BE2C (cell line): ENCODE data around the gene ZFP57.
"Not testable (repeated sequence)": the region's sequence is repeated elsewhere in the genome, so short reads cannot be mapped to it uniquely, and the experiment has no call there.

Source experiments
- DNase-seq: peaks from one replicate; pipeline ENCODE4 v3.0.0-alpha.2; 2020
- H3K27me3 ChIP-seq: fragments of 250-450 bp; sonication (Bioruptor Pico); 2 replicates; pipeline ENCODE4 v1.5.1; 2020; ENCODE audit warnings: mild to moderate bottlenecking
- H3K36me3 ChIP-seq: fragments of 250-450 bp; sonication (Bioruptor Pico); 2 replicates; pipeline ENCODE4 v1.5.1; 2020; ENCODE audit warnings: mild to moderate bottlenecking
- H3K4me1 ChIP-seq: fragments of 250-450 bp; sonication (Bioruptor Pico); 2 replicates; pipeline ENCODE4 v1.5.1; 2020
- H3K4me3 ChIP-seq: 2 replicates; pipeline ENCODE4 v1.5.1; 2011; ENCODE audit warnings: low read depth, low read length
- H3K9me3 ChIP-seq: fragments of 250-450 bp; sonication (Bioruptor Pico); 2 replicates; pipeline ENCODE4 v1.5.1; 2020
- TF ChIP-seq, protein P1 (sequence below): IDR thresholded peaks from 2 replicates; pipeline ENCODE4 v1.5.1; 2012; ENCODE audit warnings: mild to moderate bottlenecking, low read depth, low read length

Gene ZFP57

DNA sequence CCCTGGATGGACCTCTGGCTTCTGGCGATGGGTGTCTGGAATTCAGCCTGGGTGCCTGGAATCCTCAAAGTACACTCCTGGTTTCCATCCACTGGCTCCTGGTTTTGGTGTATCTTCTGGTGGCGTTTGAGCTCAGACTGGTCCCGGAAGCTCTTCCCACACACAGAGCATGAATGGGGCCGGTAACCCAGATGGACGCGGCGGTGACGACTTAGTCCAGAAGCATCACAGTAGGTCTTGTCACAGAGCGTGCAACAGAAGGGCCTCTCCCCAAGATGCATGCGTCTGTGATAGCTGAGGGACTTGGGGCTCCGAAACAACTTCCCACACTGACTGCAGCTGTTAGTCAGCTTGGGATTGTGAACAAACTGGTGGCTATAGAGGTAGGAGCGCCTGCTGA lies 7.8 kb downstream of the ZFP57 start:
- H3K27me3 ChIP-seq = peaks cover 4% of the 10 kb centered on the region
- H3K36me3 ChIP-seq = no peaks in the 10 kb centered on the region
- H3K4me3 ChIP-seq = no peak overlapping the region
- DNase-seq = no peak
- no peaks in the 10 kb centered on the region for H3K9me3 ChIP-seq
- no peaks in the 10 kb centered on the region for H3K4me1 ChIP-seq
- TF ChIP-seq, protein P1, sequence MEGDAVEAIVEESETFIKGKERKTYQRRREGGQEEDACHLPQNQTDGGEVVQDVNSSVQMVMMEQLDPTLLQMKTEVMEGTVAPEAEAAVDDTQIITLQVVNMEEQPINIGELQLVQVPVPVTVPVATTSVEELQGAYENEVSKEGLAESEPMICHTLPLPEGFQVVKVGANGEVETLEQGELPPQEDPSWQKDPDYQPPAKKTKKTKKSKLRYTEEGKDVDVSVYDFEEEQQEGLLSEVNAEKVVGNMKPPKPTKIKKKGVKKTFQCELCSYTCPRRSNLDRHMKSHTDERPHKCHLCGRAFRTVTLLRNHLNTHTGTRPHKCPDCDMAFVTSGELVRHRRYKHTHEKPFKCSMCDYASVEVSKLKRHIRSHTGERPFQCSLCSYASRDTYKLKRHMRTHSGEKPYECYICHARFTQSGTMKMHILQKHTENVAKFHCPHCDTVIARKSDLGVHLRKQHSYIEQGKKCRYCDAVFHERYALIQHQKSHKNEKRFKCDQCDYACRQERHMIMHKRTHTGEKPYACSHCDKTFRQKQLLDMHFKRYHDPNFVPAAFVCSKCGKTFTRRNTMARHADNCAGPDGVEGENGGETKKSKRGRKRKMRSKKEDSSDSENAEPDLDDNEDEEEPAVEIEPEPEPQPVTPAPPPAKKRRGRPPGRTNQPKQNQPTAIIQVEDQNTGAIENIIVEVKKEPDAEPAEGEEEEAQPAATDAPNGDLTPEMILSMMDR = no peak

DNA sequence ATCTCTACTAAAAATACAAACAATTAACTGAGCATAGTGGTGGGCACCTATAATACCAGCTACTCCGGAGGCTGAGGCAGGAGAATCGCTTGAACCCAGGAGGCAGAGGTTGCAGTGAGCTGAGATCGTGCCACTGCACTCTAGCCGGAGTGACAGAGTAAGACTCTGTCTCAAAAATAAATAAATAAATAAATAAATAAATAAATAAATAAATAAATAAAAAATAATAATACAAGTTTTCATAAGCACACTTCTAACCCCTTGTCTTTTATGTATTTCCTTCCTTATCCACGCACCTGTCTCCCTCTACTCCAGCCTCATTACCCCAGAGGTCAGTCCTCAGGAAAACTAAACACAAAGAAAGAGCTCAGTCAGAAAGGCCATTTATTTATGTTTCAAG lies 8.8 kb downstream of the ZFP57 start:
- not testable (repeated sequence) for H3K27me3 ChIP-seq, H3K36me3 ChIP-seq

GRCh38 chr6:29671026-29671425 lies 9.9 kb downstream of the ZFP57 start:
- no peak for DNase-seq
- TF ChIP-seq, protein P1 = no peak
- H3K9me3 ChIP-seq = no peaks in the 10 kb centered on the region
- H3K36me3 ChIP-seq = no peaks in the 10 kb centered on the region
- H3K27me3 ChIP-seq = peaks cover 4% of the 10 kb centered on the region
- H3K4me3 ChIP-seq = no peak overlapping the region
- no peaks in the 10 kb centered on the region for H3K4me1 ChIP-seq

More for the DNA sequence above, 8.8 kb downstream of the ZFP57 start:
- not testable (repeated sequence) for H3K4me1 ChIP-seq, DNase-seq, H3K9me3 ChIP-seq, H3K4me3 ChIP-seq

- H3K9me3 ChIP-seq = no peaks in the 10 kb centered on the region
- H3K4me1 ChIP-seq = no peaks in the 10 kb centered on the region
- TF ChIP-seq, protein P1 = no peak
- H3K4me3 ChIP-seq = no peak overlapping the region
- no peak for DNase-seq
- no peaks in the 10 kb centered on the region for H3K36me3 ChIP-seq
- peaks cover 4% of the 10 kb centered on the region for H3K27me3 ChIP-seq
Observed at GRCh38 chr6:29667158-29667557, 13.8 kb downstream of the ZFP57 start.

GRCh38 chr6:29666826-29667130 lies 14.2 kb downstream of the ZFP57 start:
- Histone ChIP-seq H3K27me3 (peaks cover 7% of the 10 kb centered on the region), H3K36me3 (no peaks in the 10 kb centered on the region), H3K4me3 (no peak overlapping the region), H3K9me3 (no peaks in the 10 kb centered on the region), H3K4me1 (no peaks in the 10 kb centered on the region)
- TF ChIP-seq, protein P1 = no peak
- DNase-seq = no peak

DNA sequence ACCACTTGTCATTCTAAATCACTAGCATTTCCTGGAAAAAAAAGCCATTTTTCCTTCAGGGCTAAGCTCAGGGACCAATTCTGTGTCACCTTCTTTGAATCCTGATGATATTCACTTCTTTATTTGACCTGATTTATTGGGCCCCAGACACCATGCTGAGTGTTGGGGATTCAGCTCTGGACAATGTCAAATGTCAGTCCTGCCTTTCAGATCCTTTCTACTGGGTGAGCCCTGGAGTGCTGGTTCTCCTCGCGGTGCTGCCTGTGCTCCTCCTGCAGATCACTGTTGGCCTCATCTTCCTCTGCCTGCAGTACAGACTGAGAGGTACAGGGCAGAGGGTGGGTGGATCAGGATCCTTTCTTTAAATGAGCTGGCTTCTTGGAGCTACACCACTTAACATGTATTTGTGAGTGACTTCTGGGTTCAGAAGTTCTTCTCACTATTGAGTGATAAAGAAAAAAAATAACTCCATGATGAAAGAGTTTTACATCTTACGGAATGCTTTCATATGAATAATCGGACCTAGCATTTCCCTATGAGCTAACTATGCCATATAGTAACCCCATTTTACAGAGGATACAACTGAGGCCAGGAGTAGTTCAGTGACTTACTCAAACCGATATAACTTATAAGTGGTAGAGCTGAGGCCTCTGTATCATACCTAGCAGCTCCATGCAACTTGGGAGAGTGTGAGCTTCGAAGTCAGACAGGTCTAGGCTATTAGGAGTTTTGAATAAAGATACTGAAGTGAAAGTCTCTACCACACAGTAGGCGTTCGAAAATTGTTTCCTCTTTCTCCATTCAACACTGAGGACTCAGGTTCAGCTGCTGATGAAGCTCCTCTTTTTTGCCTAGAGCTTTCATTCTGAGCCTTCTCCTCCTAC lies 14.8 kb downstream of the ZFP57 start:
- no peak for DNase-seq
- H3K36me3 ChIP-seq = no peaks in the 10 kb centered on the region
- H3K27me3 ChIP-seq = peaks cover 6% of the 10 kb centered on the region
- H3K9me3 ChIP-seq = no peaks in the 10 kb centered on the region
- H3K4me1 ChIP-seq = no peaks in the 10 kb centered on the region
- TF ChIP-seq, protein P1 = no peak
- no peak overlapping the region for H3K4me3 ChIP-seq
